ENCODE measurements around the gene KANSL1. TPM values are rescaled to one million over a fixed set of nuclear protein-coding genes. Genes with fewer than 3 reads are reported as not detected.
"Not testable (repeated sequence)": the region's sequence is repeated elsewhere in the genome, so short reads cannot be mapped to it uniquely, and the experiment has no call there.

The KANSL1 gene
- total RNA-seq, 1 experiment from 2014 or later = 72.7 TPM

- H3K27ac Mint-ChIP-seq; H3K4me3 Mint-ChIP-seq; DNase-seq (ENCODE audit: low spot score); POLR2A ChIA-PET; H3K9me3 Mint-ChIP-seq; H3K27me3 Mint-ChIP-seq (ENCODE audit: low read depth); H3K36me3 Mint-ChIP-seq; ATAC-seq: not testable (repeated sequence)
- CTCF ChIA-PET = interaction anchor here (0.7 to 1.1 kb wide), 2 partner anchors 21 to 170 kb away, joined by 3 read pairs; partner anchors contain the start of gene KANSL1
- peaks cover 16% of the 10 kb centered on the region for H3K4me1 Mint-ChIP-seq
Observed at GRCh38 chr17:46023366-46023765, 169.9 kb downstream of the KANSL1 start.

DNA sequence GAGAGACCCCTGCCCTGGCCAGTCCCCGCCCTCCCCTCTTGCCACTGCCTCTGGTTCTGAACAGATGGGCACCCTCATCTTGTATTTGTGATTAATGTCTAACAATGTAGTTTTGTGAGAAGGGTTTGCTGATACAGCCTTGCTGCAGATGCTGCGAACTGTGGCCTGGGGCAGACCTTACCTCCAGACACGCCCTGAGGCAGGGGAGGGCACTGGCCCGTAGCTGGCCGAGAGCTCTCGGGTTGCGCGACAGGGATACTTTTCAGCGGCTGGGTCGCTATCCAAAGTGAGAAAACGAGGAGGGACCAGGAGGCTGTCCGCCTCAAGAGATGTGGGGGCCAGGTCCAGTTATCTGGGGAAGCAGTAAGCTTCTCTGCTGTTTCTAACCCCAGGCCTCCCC is 172.2 kb downstream of the KANSL1 start:
- ATAC-seq (peak; percentile 42), DNase-seq (ENCODE audit: low spot score) (no peak)
- POLR2A ChIA-PET = no interaction called here
- no peaks in the 10 kb centered on the region for H3K27me3 Mint-ChIP-seq (ENCODE audit: low read depth)
- H3K9me3 Mint-ChIP-seq = no peaks in the 10 kb centered on the region
- no peaks in the 10 kb centered on the region for H3K4me1 Mint-ChIP-seq
- no peak overlapping the region for H3K4me3 Mint-ChIP-seq
- CTCF ChIA-PET = interaction anchor here (1.2 to 1.8 kb wide), 2 partner anchors 50 to 192 kb away, joined by 3 to 9 read pairs; no protein-coding TSS in a partner anchor
- no peak overlapping the region for H3K27ac Mint-ChIP-seq
- TF ChIP-seq HMGXB4 (CRISPR knock-in tag; IDR thresholded peaks at IDR 0.05) (no peak), ZNF425 (CRISPR knock-in tag; conservative IDR thresholded peaks at IDR 0.05) (no peak), ATF2 (CRISPR knock-in tag; IDR thresholded peaks at IDR 0.05; ENCODE audit: borderline replicate concordance, low read depth) (no peak), RORB (CRISPR knock-in tag; IDR thresholded peaks at IDR 0.05) (no peak), EMX1 (CRISPR knock-in tag; IDR thresholded peaks at IDR 0.05) (no peak), FOXP1 (CRISPR knock-in tag; IDR thresholded peaks at IDR 0.05; ENCODE audit: borderline replicate concordance) (no peak)
- TF ChIP-seq, protein P1, sequence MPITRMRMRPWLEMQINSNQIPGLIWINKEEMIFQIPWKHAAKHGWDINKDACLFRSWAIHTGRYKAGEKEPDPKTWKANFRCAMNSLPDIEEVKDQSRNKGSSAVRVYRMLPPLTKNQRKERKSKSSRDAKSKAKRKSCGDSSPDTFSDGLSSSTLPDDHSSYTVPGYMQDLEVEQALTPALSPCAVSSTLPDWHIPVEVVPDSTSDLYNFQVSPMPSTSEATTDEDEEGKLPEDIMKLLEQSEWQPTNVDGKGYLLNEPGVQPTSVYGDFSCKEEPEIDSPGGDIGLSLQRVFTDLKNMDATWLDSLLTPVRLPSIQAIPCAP (CRISPR knock-in tag; IDR thresholded peaks at IDR 0.05) = no peak
- TF ChIP-seq, protein P2, sequence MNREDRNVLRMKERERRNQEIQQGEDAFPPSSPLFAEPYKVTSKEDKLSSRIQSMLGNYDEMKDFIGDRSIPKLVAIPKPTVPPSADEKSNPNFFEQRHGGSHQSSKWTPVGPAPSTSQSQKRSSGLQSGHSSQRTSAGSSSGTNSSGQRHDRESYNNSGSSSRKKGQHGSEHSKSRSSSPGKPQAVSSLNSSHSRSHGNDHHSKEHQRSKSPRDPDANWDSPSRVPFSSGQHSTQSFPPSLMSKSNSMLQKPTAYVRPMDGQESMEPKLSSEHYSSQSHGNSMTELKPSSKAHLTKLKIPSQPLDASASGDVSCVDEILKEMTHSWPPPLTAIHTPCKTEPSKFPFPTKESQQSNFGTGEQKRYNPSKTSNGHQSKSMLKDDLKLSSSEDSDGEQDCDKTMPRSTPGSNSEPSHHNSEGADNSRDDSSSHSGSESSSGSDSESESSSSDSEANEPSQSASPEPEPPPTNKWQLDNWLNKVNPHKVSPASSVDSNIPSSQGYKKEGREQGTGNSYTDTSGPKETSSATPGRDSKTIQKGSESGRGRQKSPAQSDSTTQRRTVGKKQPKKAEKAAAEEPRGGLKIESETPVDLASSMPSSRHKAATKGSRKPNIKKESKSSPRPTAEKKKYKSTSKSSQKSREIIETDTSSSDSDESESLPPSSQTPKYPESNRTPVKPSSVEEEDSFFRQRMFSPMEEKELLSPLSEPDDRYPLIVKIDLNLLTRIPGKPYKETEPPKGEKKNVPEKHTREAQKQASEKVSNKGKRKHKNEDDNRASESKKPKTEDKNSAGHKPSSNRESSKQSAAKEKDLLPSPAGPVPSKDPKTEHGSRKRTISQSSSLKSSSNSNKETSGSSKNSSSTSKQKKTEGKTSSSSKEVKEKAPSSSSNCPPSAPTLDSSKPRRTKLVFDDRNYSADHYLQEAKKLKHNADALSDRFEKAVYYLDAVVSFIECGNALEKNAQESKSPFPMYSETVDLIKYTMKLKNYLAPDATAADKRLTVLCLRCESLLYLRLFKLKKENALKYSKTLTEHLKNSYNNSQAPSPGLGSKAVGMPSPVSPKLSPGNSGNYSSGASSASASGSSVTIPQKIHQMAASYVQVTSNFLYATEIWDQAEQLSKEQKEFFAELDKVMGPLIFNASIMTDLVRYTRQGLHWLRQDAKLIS (CRISPR knock-in tag; IDR thresholded peaks at IDR 0.05; ENCODE audit: borderline replicate concordance) = no peak
- H3K36me3 Mint-ChIP-seq = peaks cover 3% of the 10 kb centered on the region; the same call in 1 of the 2 replicates

- ATAC-seq (no peak), DNase-seq (ENCODE audit: low spot score) (no peak)
- peaks cover 3% of the 10 kb centered on the region; the same call in 1 of the 2 replicates for H3K36me3 Mint-ChIP-seq
- no peaks in the 10 kb centered on the region for H3K27me3 Mint-ChIP-seq (ENCODE audit: low read depth)
- TF ChIP-seq NFE2L1 (CRISPR knock-in tag; IDR thresholded peaks at IDR 0.05) = no peak
- TF ChIP-seq, protein P1 (CRISPR knock-in tag; IDR thresholded peaks at IDR 0.05) = no peak
- no peaks in the 10 kb centered on the region for H3K4me1 Mint-ChIP-seq
- no peaks in the 10 kb centered on the region for H3K9me3 Mint-ChIP-seq
- no peak overlapping the region for H3K4me3 Mint-ChIP-seq
- H3K27ac Mint-ChIP-seq = no peak overlapping the region; the same call in 1 of the 2 replicates
- ChIA-PET POLR2A (no interaction called here), CTCF (interaction anchor here (1.3 to 1.8 kb wide), 2 partner anchors 24 to 49 kb away, joined by 3 to 9 read pairs; no protein-coding TSS in a partner anchor)
Observed at GRCh38 chr17:46020023-46020761, 173.0 kb downstream of the KANSL1 start.

- POLR2A ChIA-PET; H3K27me3 Mint-ChIP-seq (ENCODE audit: low read depth); DNase-seq (ENCODE audit: low spot score); H3K9me3 Mint-ChIP-seq; H3K4me1 Mint-ChIP-seq; ATAC-seq; H3K27ac Mint-ChIP-seq; H3K4me3 Mint-ChIP-seq; H3K36me3 Mint-ChIP-seq: not testable (repeated sequence)
- CTCF ChIA-PET = interaction anchor here (1.3 kb wide), 1 partner anchor 25 kb away, joined by 3 read pairs; no protein-coding TSS in a partner anchor
Observed at GRCh38 chr17:46019408-46019925, 173.8 kb downstream of the KANSL1 start.

Data from WTC11 (cell line).